ENCODE results near the gene ASB3.

ASB3 gene

DNA sequence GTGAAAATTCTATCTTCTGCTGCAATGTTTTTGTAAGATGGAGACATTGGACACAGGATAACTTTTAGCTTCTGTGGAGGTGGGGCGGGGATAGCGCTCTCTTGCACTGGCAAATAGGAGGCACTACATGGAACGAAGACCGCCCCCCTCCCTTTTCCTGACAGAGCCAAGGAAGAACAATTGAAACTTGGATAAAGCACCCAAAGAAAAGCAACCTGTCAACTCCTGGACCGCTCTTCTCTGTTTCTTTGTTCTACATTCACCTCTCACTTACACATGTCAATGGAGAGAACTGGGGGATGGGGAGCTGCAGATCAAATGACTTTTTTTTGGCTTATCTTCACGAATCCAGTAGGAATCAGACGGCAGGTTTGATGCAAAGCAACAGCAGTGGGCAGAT is 145.5 kb downstream of the ASB3 start:
- ATAC-seq, result no peak

DNA sequence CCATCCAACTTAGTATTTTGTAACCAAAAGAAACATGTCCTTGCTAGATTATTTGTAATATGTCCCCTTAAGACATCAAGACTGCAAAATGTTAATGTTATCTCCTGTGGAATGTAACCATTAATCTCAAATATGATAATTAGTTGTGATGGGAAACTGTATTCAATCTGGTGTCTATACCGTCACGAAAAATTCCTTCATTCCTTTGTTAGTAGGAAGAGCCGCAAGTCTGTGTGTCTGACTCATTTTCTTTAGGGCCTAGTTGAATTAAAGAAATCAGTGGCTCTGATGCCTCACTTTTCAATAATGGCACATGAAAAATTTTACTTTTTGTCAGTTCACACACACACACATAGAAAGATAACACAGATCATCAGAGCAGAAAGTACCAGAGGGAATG is 146.3 kb downstream of the ASB3 start:
- no peak for ATAC-seq

- no peak for ATAC-seq
Observed at GRCh38 chr2:53636596-53636995, 150.2 kb downstream of the ASB3 start.

- ATAC-seq, result no peak
Observed at GRCh38 chr2:53636109-53636508, 150.6 kb downstream of the ASB3 start.

DNA sequence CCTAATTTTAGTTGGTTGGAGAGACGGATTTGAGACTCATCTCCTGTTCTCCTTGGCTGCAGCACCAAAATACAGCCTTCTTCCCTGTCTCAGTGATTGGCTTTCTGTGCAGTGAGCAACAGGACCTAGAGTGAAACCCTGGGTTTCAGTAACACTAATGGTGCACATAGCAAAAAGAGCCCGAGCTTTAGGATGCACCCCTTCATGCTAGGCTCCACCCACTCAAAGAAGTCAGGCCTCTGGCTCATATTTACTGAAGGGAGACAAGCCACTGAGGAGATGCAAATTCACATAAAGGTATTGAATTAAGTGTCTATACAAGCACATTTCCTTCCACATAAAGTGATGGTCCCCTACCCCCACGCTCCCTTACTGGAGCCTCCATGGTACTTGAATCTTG is 151.1 kb downstream of the ASB3 start:
- ATAC-seq, result no peak

GRCh38 chr2:53633441-53633840 is 153.3 kb downstream of the ASB3 start:
- ATAC-seq, result no peak

- ATAC-seq, result no peak
Observed at GRCh38 chr2:53632714-53633113, 154.0 kb downstream of the ASB3 start.

DNA sequence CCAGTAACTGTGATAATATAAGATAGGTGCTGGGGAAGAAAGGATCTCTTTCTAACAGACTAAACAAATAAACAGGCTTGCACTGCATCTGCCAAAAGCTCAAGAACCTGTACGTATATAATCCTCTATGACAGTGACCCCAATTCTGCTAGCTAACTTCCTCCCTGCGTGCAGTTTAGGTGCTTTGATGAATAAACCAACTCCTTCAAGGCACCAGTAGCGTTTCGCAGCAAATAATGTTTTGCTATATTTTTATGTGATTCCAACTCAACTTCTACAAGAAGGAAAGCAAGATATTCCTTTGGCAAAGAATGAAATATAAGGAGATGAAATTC is 154.7 kb downstream of the ASB3 start:
- no peak for ATAC-seq

GRCh38 chr2:53631313-53632125 is 155.2 kb downstream of the ASB3 start:
- no peak for ATAC-seq

GRCh38 chr2:53630026-53630606 is 156.6 kb downstream of the ASB3 start:
- no peak for ATAC-seq

DNA sequence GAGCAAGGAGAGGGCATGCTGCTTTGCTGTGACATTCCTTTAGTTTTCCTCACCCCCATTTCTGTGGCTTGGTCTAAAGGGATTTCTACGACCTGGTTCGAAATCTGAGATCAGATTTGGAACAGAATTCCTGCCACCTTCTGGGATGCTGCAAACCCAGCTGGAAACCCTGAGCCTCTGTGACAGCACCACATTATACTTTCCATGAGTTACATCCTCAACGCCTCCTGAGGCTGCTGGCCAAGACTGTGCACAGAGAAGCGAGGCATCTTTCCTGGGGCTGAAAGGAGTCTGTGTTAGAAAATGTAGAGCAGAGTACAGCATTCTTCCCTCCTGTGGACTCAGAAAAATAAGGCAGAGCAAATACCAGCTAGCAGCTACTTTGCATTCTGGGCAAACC is 157.3 kb downstream of the ASB3 start:
- no peak for ATAC-seq

- ATAC-seq, result no peak
Observed at GRCh38 chr2:53629001-53629400, 157.8 kb downstream of the ASB3 start.

DNA sequence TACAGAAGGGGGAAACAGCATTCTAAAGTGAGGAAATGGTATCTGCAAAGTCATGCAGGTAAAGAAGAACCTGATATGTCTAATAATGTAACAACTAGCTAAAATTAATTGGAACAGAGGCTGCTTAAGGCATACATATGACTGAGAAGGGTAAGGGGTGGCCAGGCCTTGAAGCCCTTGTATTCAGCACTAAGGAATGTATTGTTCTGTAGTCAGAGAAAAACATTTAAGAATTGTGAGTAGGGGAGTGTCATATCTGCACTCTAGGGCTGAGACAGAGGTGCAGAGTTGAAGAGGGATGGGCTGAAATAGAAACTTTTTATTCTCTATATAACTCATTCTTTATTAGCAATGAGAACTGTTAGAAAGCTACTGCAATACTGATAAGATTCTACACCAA is 164.6 kb downstream of the ASB3 start:
- no peak for ATAC-seq

DNA sequence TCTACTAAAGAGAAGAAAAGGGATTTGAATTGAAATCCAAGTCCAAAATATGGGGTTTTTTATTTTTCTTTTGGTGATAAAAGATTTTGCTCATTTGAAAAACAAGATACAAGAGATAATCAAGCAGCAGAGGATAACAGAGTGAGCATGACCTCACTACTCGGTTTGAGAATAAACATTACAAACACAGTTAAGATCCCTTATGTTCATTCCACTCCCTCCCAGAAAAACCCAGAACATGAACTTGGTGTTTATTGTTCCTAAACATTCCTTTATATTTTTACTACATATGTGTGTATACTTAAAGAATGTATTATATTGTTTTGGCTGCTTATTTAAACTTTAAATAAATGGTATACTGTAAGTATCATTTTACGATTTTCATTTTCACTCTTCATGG is 165.8 kb downstream of the ASB3 start:
- ATAC-seq, result no peak

All from activated CD4-positive, CD25-positive, alpha-beta regulatory T cell treated with anti-CD3 and anti-CD28 coated beads, Interleukin-2, amount 50 U/mL, for 24 hours (primary cell).